Fibroblast of skin of left biceps (primary cell): ENCODE results near the gene CCN5.
"Not testable (repeated sequence)": the region's sequence is repeated elsewhere in the genome, so short reads cannot be mapped to it uniquely, and the experiment has no call there.

Source experiments
- DNase-seq, 2 experiments: peaks; one replicate each; pipeline ENCODE4 v3.0.0-alpha.2; 2013; ENCODE audit warnings: low read depth in 2 of 2

CCN5 gene

GRCh38 chr20:44714701-44715498, at the start of gene CCN5:
TSS of gene CCN5 (plus strand) at chr20:44715369. CDS start at chr20:44715391, 22 bp downstream.
- DNase-seq: no peak

GRCh38 chr20:44666066-44666465, 49.1 kb upstream of the CCN5 start:
- no peak for DNase-seq

- not testable (repeated sequence) for DNase-seq
Measured at GRCh38 chr20:44670851-44671250, 44.3 kb upstream of the CCN5 start.

- not testable (repeated sequence) for DNase-seq
Measured at GRCh38 chr20:44671541-44671940, 43.6 kb upstream of the CCN5 start.

GRCh38 chr20:44672318-44672902, 42.8 kb upstream of the CCN5 start:
- not testable (repeated sequence) for DNase-seq

- no peak for DNase-seq
Measured at GRCh38 chr20:44678242-44678641, 36.9 kb upstream of the CCN5 start.

GRCh38 chr20:44678990-44679611, 36.1 kb upstream of the CCN5 start:
- DNase-seq: no peak

- no peak for DNase-seq
Measured at GRCh38 chr20:44681796-44682566, 33.2 kb upstream of the CCN5 start.

GRCh38 chr20:44683263-44684046, 31.7 kb upstream of the CCN5 start:
- no peak for DNase-seq

- DNase-seq: no peak
Measured at GRCh38 chr20:44684047-44684967, 30.9 kb upstream of the CCN5 start.

- no peak for DNase-seq
Measured at GRCh38 chr20:44686934-44687333, 28.2 kb upstream of the CCN5 start.

GRCh38 chr20:44688053-44688625, 27.0 kb upstream of the CCN5 start:
- DNase-seq: no peak

- DNase-seq: no peak
Measured at GRCh38 chr20:44689809-44690208, 25.4 kb upstream of the CCN5 start.

- no peak for DNase-seq
Measured at GRCh38 chr20:44690781-44691423, 24.3 kb upstream of the CCN5 start.

GRCh38 chr20:44691424-44692423, 23.4 kb upstream of the CCN5 start:
- DNase-seq: peak in 1 of 2 experiments; percentile 55

- peak; percentile 75 to 80 for DNase-seq
Measured at GRCh38 chr20:44692932-44693480, 22.2 kb upstream of the CCN5 start.

GRCh38 chr20:44693627-44694026, 21.5 kb upstream of the CCN5 start:
- DNase-seq: no peak

GRCh38 chr20:44694159-44694558, 21.0 kb upstream of the CCN5 start:
- DNase-seq: no peak
